BE2C (cell line): ENCODE results near the gene HGF.
A peak's percentile ranks its signal among the peaks of the same experiment; 100 is the strongest.

Experiments
- DNase-seq: peaks from one replicate; pipeline ENCODE4 v3.0.0-alpha.2; 2020
- H3K27me3 ChIP-seq: fragments of 250-450 bp; sonication (Bioruptor Pico); 2 replicates; pipeline ENCODE4 v1.5.1; 2020; ENCODE audit warnings: mild to moderate bottlenecking
- H3K36me3 ChIP-seq: fragments of 250-450 bp; sonication (Bioruptor Pico); 2 replicates; pipeline ENCODE4 v1.5.1; 2020; ENCODE audit warnings: mild to moderate bottlenecking
- H3K4me1 ChIP-seq: fragments of 250-450 bp; sonication (Bioruptor Pico); 2 replicates; pipeline ENCODE4 v1.5.1; 2020
- H3K4me3 ChIP-seq: 2 replicates; pipeline ENCODE4 v1.5.1; 2011; ENCODE audit warnings: low read depth, low read length
- H3K9me3 ChIP-seq: fragments of 250-450 bp; sonication (Bioruptor Pico); 2 replicates; pipeline ENCODE4 v1.5.1; 2020
- TF ChIP-seq, protein P1 (sequence below): IDR thresholded peaks from 2 replicates; pipeline ENCODE4 v1.5.1; 2012; ENCODE audit warnings: mild to moderate bottlenecking, low read depth, low read length

The HGF gene

DNA sequence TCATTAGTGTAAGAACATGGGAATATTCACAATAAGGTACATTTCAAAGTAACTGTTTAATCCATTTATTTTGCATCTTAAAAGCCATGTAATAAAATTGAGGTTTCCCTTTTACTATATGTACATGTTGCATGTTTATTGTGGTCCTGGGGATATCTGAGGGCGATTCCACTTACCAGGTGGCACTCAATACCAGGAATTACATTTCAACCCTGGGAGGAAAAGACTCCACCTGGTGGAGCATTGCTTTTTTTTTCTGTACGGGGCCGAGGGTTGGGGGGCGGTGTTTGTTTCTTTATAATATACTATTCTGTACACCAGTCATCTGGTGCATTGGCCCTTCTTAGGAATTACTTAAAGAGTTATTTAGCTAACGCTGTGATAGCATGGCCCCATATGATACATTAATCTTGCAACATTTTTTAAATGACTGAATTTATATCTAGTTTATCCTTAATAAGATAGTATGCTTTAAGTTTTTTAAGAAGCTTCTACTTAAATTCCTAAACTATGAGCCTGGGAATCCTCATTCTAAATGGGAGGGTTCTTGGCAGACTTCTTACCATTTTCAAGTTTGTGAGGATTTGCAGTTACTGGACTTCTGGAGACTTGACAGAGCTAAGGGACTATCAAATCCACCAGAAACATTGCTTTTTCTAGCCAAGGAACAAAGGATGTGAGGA is 7.2 kb upstream of the HGF start:
- no peaks in the 10 kb centered on the region for H3K27me3 ChIP-seq
- H3K9me3 ChIP-seq = no peaks in the 10 kb centered on the region
- TF ChIP-seq, protein P1, sequence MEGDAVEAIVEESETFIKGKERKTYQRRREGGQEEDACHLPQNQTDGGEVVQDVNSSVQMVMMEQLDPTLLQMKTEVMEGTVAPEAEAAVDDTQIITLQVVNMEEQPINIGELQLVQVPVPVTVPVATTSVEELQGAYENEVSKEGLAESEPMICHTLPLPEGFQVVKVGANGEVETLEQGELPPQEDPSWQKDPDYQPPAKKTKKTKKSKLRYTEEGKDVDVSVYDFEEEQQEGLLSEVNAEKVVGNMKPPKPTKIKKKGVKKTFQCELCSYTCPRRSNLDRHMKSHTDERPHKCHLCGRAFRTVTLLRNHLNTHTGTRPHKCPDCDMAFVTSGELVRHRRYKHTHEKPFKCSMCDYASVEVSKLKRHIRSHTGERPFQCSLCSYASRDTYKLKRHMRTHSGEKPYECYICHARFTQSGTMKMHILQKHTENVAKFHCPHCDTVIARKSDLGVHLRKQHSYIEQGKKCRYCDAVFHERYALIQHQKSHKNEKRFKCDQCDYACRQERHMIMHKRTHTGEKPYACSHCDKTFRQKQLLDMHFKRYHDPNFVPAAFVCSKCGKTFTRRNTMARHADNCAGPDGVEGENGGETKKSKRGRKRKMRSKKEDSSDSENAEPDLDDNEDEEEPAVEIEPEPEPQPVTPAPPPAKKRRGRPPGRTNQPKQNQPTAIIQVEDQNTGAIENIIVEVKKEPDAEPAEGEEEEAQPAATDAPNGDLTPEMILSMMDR = peak; percentile 45
- no peak overlapping the region for H3K4me3 ChIP-seq
- H3K36me3 ChIP-seq = no peaks in the 10 kb centered on the region
- peaks cover 25% of the 10 kb centered on the region for H3K4me1 ChIP-seq
- no peak for DNase-seq

DNA sequence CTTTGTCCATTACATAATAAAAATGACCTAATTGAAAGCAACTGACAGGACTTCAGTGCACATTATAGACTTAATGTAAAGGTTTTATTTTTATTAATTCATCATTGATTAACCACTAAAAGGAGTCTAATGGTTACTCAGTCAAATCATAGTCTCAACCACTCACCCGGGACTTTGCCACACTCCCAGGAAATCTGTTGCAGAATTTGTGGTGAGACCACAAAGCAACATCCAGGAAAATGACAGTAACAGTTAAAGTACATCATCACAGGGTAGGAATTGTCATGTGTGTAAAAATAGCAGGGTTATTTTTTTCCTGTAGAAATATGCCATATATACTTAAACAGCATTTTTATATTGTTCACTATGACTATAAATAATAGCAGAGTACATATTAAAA is 6.3 kb upstream of the HGF start:
- Histone ChIP-seq H3K27me3 (no peaks in the 10 kb centered on the region), H3K4me3 (no peak overlapping the region), H3K9me3 (no peaks in the 10 kb centered on the region), H3K36me3 (no peaks in the 10 kb centered on the region), H3K4me1 (peaks cover 25% of the 10 kb centered on the region)
- TF ChIP-seq, protein P1 = no peak
- no peak for DNase-seq

DNA sequence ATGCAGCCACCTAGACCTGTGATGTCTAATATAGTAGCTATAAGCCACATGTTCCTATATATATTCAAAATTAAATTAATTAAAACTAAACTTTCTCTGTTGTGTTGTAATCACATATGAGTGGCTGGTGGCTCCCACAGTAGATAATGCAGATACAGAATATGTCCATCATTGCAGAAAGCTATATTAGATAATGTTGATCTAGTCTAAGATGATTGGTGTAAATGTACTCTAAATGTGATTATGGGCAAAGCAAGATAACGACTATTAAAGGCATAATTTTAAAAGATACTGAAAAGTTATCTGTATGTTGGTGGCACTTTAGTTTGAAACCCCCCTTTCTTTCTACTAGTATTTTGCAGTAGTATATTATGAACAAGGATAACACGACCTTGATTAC is 5.7 kb upstream of the HGF start:
- Histone ChIP-seq H3K4me3 (no peak overlapping the region), H3K27me3 (no peaks in the 10 kb centered on the region), H3K9me3 (no peaks in the 10 kb centered on the region), H3K4me1 (peaks cover 27% of the 10 kb centered on the region), H3K36me3 (no peaks in the 10 kb centered on the region)
- TF ChIP-seq, protein P1 = no peak
- peak; percentile 12 for DNase-seq

DNA sequence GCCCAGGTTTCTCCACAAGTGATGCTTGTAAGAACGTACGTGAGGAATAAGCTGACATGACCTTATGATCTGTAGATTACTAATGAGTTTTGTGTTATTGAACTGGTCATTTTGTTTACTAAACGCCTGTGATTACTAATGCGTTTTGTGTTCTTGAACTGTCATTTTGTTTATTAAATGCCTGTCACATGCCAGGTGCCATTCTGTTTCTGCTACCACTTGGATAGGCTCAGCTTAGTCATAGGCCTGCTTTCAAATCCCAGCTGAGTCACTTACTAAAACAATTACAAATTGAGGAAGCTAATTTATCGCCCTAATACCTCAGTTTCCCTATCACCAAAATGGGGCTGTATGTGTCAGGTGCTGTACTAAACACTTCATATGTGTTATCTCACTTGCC is 4.7 kb upstream of the HGF start:
- no peaks in the 10 kb centered on the region for H3K36me3 ChIP-seq
- TF ChIP-seq, protein P1 = no peak
- H3K9me3 ChIP-seq = no peaks in the 10 kb centered on the region
- H3K4me3 ChIP-seq = no peak overlapping the region
- DNase-seq = no peak
- H3K27me3 ChIP-seq = no peaks in the 10 kb centered on the region
- H3K4me1 ChIP-seq = peaks cover 27% of the 10 kb centered on the region

DNA sequence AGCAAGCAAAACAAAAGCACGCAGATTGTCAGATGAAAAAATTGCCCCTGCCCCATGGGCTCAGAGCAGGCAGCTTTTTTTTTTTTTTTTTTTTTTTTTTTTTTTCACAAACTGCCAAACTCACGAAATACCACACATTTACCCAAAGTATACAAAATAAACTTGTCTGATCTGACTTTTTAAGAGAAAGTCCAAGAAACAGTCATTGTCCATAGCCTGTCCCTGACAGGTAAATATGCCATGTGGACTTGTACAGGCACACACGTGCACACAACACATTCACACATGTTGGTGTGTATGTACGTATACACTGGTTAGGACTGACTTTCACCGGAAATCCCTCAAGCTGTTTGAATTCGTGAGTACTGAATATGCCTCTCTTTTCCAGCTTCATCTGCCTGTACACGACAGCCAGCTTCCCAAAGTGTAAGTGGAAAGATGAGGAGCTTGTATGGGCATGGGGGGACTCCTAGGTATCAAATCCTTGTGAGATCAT is 929 bp upstream of the HGF start:
- Histone ChIP-seq H3K36me3 (no peaks in the 10 kb centered on the region), H3K27me3 (no peaks in the 10 kb centered on the region), H3K4me3 (no peak overlapping the region), H3K9me3 (no peaks in the 10 kb centered on the region), H3K4me1 (peaks cover 35% of the 10 kb centered on the region)
- no peak for DNase-seq
- TF ChIP-seq, protein P1 = no peak

DNA sequence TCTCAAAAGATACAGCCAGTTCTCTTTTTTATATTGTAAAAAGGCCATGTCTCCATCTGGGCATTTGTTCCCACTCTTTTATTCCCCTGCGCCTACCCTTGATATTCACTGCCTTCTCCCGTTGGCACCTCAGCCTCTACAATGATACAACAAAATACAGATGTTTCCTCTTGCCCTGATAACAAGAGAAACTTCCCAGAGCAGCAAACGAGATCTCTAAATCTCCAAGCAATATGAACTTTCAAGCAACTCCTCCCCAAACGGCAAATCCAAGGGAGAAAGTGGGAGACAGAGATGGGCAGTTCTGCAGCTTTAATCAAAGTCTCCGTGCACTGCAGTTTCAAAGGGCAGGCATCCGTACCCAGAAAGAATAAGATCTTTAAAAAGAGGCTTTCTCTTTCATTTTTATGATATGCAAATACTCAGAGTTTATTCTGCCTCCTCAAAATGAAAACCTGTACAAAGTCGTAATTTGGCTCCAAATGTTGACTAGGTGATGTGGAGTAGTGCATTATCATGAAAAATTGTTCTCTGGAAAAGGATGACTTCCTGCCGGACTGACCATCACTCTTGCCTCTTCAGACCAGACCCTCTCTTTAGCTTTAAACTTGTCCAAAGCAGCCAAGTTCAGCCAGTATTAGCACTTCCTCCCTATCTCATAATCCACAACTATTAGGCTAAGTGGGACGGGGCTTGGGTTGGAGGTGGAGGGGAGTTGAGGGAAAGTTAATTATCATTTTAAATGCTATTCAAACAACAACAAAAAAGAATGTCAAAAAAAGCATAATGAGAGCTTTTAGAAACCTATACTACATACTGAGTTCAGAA is 682 bp downstream of the HGF start:
- Histone ChIP-seq H3K27me3 (no peaks in the 10 kb centered on the region), H3K9me3 (no peaks in the 10 kb centered on the region), H3K4me1 (peaks cover 22% of the 10 kb centered on the region), H3K36me3 (no peaks in the 10 kb centered on the region), H3K4me3 (peak overlapping the region; percentile 70)
- DNase-seq = no peak
- TF ChIP-seq, protein P1 = no peak
